Measurements from ENCODE around the gene PCSK6. TPM values are rescaled to one million over a fixed set of nuclear protein-coding genes. Genes with fewer than 3 reads are reported as not detected.

The PCSK6 gene
- total and polyA plus RNA-seq, 2 experiments from 2014 or later, result 0.38 TPM; not detected in 1

- WGBS, 2 experiments (ENCODE audit: low coverage in 1 of 2, low lambda C conversion rate in 2 of 2, missing lambda C conversion rate in 2 of 2), result 20 to 26% methylated on average over 11 of the region's 11 CpGs
- DNase-seq, result peak; percentile 86
- in situ Hi-C loops (cut with MboI), result loop anchor here (5.0 to 25.0 kb wide), 3 partner anchors 174 to 346 kb away; partner anchors contain the start of gene LRRK1
- Histone ChIP-seq H3F3A (ENCODE audit: insufficient read depth) (no peaks in the 10 kb centered on the region), H3K27me3 (replicated peaks; ENCODE audit: insufficient read depth) (no peaks in the 10 kb centered on the region), H3K79me2 (ENCODE audit: insufficient read depth) (0 out of 2 replicates have a peak, but pooled peaks cover under 1% of the 10 kb centered on the region), H3K9me3 (ENCODE audit: low read depth) (no peaks in the 10 kb centered on the region), H4K20me1 (ENCODE audit: insufficient read depth) (no peaks in the 10 kb centered on the region), H3K27ac (no peak overlapping the region), H3K36me3 (ENCODE audit: low read depth) (no peaks in the 10 kb centered on the region), H3K4me3 (no peak overlapping the region), H3K9ac (no peak overlapping the region), H3K9me2 (ENCODE audit: insufficient read depth) (no peaks in the 10 kb centered on the region), H3K4me2 (ENCODE audit: unreplicated experiment) (no peak overlapping the region), H2AFZ (peak overlapping the region; percentile 49), H3K4me1 (ENCODE audit: insufficient read depth) (peaks cover 6% of the 10 kb centered on the region; the same call in 1 of the 2 replicates)
- TF ChIP-seq EZH2 (IDR thresholded peaks at IDR 0.05; ENCODE audit: insufficient read depth, poor library complexity, severe bottlenecking) (no peak), EZH2phosphoT487 (IDR thresholded peaks at IDR 0.05; ENCODE audit: insufficient read depth, low read depth) (no peak)
Measured at GRCh38 chr15:101258238-101259144, 231.0 kb downstream of the PCSK6 start.

GRCh38 chr15:101256757-101257156 is 232.8 kb downstream of the PCSK6 start:
- Histone ChIP-seq H2AFZ (no peak overlapping the region), H3K36me3 (ENCODE audit: low read depth) (no peaks in the 10 kb centered on the region), H3K79me2 (ENCODE audit: insufficient read depth) (0 out of 2 replicates have a peak, but pooled peaks cover 5% of the 10 kb centered on the region), H3K4me1 (ENCODE audit: insufficient read depth) (peaks cover 12% of the 10 kb centered on the region; the same call in 1 of the 2 replicates), H3K9me2 (ENCODE audit: insufficient read depth) (no peaks in the 10 kb centered on the region), H3K4me3 (no peak overlapping the region), H3K9ac (no peak overlapping the region), H3K4me2 (ENCODE audit: unreplicated experiment) (no peak overlapping the region), H3K9me3 (ENCODE audit: low read depth) (no peaks in the 10 kb centered on the region), H4K20me1 (ENCODE audit: insufficient read depth) (no peaks in the 10 kb centered on the region), H3K27me3 (replicated peaks; ENCODE audit: insufficient read depth) (no peaks in the 10 kb centered on the region), H3K27ac (no peak overlapping the region), H3F3A (ENCODE audit: insufficient read depth) (peaks cover 9% of the 10 kb centered on the region)
- TF ChIP-seq EZH2 (IDR thresholded peaks at IDR 0.05; ENCODE audit: insufficient read depth, poor library complexity, severe bottlenecking), result no peak
- no peak for TF ChIP-seq EZH2phosphoT487 (IDR thresholded peaks at IDR 0.05; ENCODE audit: insufficient read depth, low read depth)
- peak; percentile 59 for DNase-seq
- WGBS, 2 experiments (ENCODE audit: low coverage in 1 of 2, low lambda C conversion rate in 2 of 2, missing lambda C conversion rate in 2 of 2), result 86 to 89% methylated on average over 6 of the region's 6 CpGs
- in situ Hi-C loops (cut with MboI), result loop anchor here (5.0 to 25.0 kb wide), 3 partner anchors 172 to 344 kb away; partner anchors contain the start of gene LRRK1

GRCh38 chr15:101255615-101256241 is 233.8 kb downstream of the PCSK6 start:
- H3K79me2 ChIP-seq (ENCODE audit: insufficient read depth), result peaks cover 8% of the 10 kb centered on the region
- no peaks in the 10 kb centered on the region for H3K27me3 ChIP-seq (replicated peaks; ENCODE audit: insufficient read depth)
- TF ChIP-seq EZH2phosphoT487 (IDR thresholded peaks at IDR 0.05; ENCODE audit: insufficient read depth, low read depth), result no peak
- TF ChIP-seq EZH2 (IDR thresholded peaks at IDR 0.05; ENCODE audit: insufficient read depth, poor library complexity, severe bottlenecking), result no peak
- H3K4me1 ChIP-seq (ENCODE audit: insufficient read depth), result peaks cover 12% of the 10 kb centered on the region; the same call in 1 of the 2 replicates
- H3K9me3 ChIP-seq (ENCODE audit: low read depth), result no peaks in the 10 kb centered on the region
- H3K9me2 ChIP-seq (ENCODE audit: insufficient read depth), result no peaks in the 10 kb centered on the region
- in situ Hi-C loops (cut with MboI), result loop anchor here (5.0 to 25.0 kb wide), 3 partner anchors 171 to 343 kb away; partner anchors contain the start of gene LRRK1
- no peaks in the 10 kb centered on the region for H3K36me3 ChIP-seq (ENCODE audit: low read depth)
- H3K27ac ChIP-seq, result no peak overlapping the region
- H4K20me1 ChIP-seq (ENCODE audit: insufficient read depth), result no peaks in the 10 kb centered on the region
- H3K4me2 ChIP-seq (ENCODE audit: unreplicated experiment), result no peak overlapping the region
- 78 to 82% methylated on average over 8 of the region's 8 CpGs for WGBS, 2 experiments (ENCODE audit: low coverage in 1 of 2, low lambda C conversion rate in 2 of 2, missing lambda C conversion rate in 2 of 2)
- peak; percentile 28 for DNase-seq
- no peak overlapping the region for H3K9ac ChIP-seq
- H2AFZ ChIP-seq, result no peak overlapping the region
- no peak overlapping the region for H3K4me3 ChIP-seq
- H3F3A ChIP-seq (ENCODE audit: insufficient read depth), result peaks cover 9% of the 10 kb centered on the region

- no peak overlapping the region for H3K4me2 ChIP-seq (ENCODE audit: unreplicated experiment)
- peaks cover 15% of the 10 kb centered on the region for H3K79me2 ChIP-seq (ENCODE audit: insufficient read depth)
- H3K9me2 ChIP-seq (ENCODE audit: insufficient read depth), result no peaks in the 10 kb centered on the region
- no peak overlapping the region for H2AFZ ChIP-seq
- peaks cover 13% of the 10 kb centered on the region; the same call in 1 of the 2 replicates for H3K4me1 ChIP-seq (ENCODE audit: insufficient read depth)
- no peaks in the 10 kb centered on the region for H3K9me3 ChIP-seq (ENCODE audit: low read depth)
- peaks cover 16% of the 10 kb centered on the region for H3F3A ChIP-seq (ENCODE audit: insufficient read depth)
- TF ChIP-seq EZH2phosphoT487 (IDR thresholded peaks at IDR 0.05; ENCODE audit: insufficient read depth, low read depth) (no peak), EZH2 (IDR thresholded peaks at IDR 0.05; ENCODE audit: insufficient read depth, poor library complexity, severe bottlenecking) (no peak)
- 67 to 70% methylated on average over 5 of the region's 5 CpGs for WGBS, 2 experiments (ENCODE audit: low coverage in 1 of 2, low lambda C conversion rate in 2 of 2, missing lambda C conversion rate in 2 of 2)
- in situ Hi-C loops (cut with MboI), result loop anchor here (5.0 to 25.0 kb wide), 3 partner anchors 170 to 343 kb away; partner anchors contain the start of gene LRRK1
- DNase-seq, result peak; percentile 51
- H3K36me3 ChIP-seq (ENCODE audit: low read depth), result no peaks in the 10 kb centered on the region
- H3K4me3 ChIP-seq, result no peak overlapping the region
- no peak overlapping the region for H3K27ac ChIP-seq
- H4K20me1 ChIP-seq (ENCODE audit: insufficient read depth), result no peaks in the 10 kb centered on the region
- H3K9ac ChIP-seq, result no peak overlapping the region
- H3K27me3 ChIP-seq (replicated peaks; ENCODE audit: insufficient read depth), result no peaks in the 10 kb centered on the region
Measured at GRCh38 chr15:101255051-101255395, 234.5 kb downstream of the PCSK6 start.
